ENCODE results near the gene PDZRN3.

PDZRN3 gene

GRCh38 chr3:73419179-73419803 lies 205.4 kb downstream of the PDZRN3 start:
- peak; percentile 49 for TF ChIP-seq CTCF (IDR thresholded peaks at IDR 0.05; ENCODE audit: control insufficient read depth, insufficient read depth, low read depth, low read length, missing control alignments)
- DNase-seq (ENCODE audit: low read depth): peak; percentile 42
- H3K4me3 ChIP-seq (ENCODE audit: control insufficient read depth, low read depth, low read length): peak overlapping the region; percentile 17

- no peak for TF ChIP-seq CTCF (IDR thresholded peaks at IDR 0.05; ENCODE audit: control insufficient read depth, insufficient read depth, low read depth, low read length, missing control alignments)
- no peak for DNase-seq (ENCODE audit: low read depth)
- H3K4me3 ChIP-seq (ENCODE audit: control insufficient read depth, low read depth, low read length): no peak overlapping the region
Measured at GRCh38 chr3:73418681-73419080, 206.1 kb downstream of the PDZRN3 start.

- no peak overlapping the region for H3K4me3 ChIP-seq (ENCODE audit: control insufficient read depth, low read depth, low read length)
- TF ChIP-seq CTCF (IDR thresholded peaks at IDR 0.05; ENCODE audit: control insufficient read depth, insufficient read depth, low read depth, low read length, missing control alignments): no peak
- DNase-seq (ENCODE audit: low read depth): no peak
Measured at GRCh38 chr3:73415118-73415517, 209.6 kb downstream of the PDZRN3 start.

GRCh38 chr3:73413619-73414018 lies 211.1 kb downstream of the PDZRN3 start:
- TF ChIP-seq CTCF (IDR thresholded peaks at IDR 0.05; ENCODE audit: control insufficient read depth, insufficient read depth, low read depth, low read length, missing control alignments): no peak
- DNase-seq (ENCODE audit: low read depth): no peak
- H3K4me3 ChIP-seq (ENCODE audit: control insufficient read depth, low read depth, low read length): no peak overlapping the region

- no peak for DNase-seq (ENCODE audit: low read depth)
- no peak overlapping the region for H3K4me3 ChIP-seq (ENCODE audit: control insufficient read depth, low read depth, low read length)
Measured at GRCh38 chr3:73411993-73412392, 212.7 kb downstream of the PDZRN3 start.

GRCh38 chr3:73411545-73411944 lies 213.2 kb downstream of the PDZRN3 start:
- no peak for TF ChIP-seq CTCF (IDR thresholded peaks at IDR 0.05; ENCODE audit: control insufficient read depth, insufficient read depth, low read depth, low read length, missing control alignments)
- DNase-seq (ENCODE audit: low read depth): no peak
- H3K4me3 ChIP-seq (ENCODE audit: control insufficient read depth, low read depth, low read length): no peak overlapping the region

More at GRCh38 chr3:73411993-73412392, 212.7 kb downstream of the PDZRN3 start:
- TF ChIP-seq CTCF (IDR thresholded peaks at IDR 0.05; ENCODE audit: control insufficient read depth, insufficient read depth, low read depth, low read length, missing control alignments): no peak
